HG02973 (cell line): Measurements from ENCODE around the gene ZBTB5.

Experiments used
- ATAC-seq: cut with Tn5 transposase; IDR thresholded peaks from one replicate; pipeline ENCODE4 v1.9.1; 2021; ENCODE audit warnings: moderate library complexity; ENCODE audit not compliant: unreplicated experiment

ZBTB5 gene

DNA sequence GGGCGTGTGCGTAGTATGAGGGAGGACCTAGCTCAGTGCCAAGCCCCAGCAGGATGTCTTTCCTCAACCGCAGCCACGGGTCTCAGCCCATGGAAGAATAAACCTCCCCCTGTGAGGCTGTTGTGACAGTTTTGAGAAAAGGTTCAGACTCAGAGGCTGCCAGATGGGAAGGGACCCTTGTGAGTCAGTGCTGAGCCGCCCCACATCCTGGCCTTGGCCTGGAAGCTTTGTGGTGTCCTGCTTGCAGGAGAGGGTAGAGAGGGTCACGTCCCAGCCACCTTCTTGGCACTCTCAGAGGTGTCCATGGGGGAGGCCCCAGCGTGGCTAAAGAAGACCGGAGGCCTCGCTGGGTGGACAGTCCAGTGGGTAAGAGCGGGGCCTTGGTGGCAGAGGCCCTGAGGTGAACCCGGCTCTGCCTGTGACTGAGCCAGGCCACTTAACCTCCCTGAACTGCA lies 39.9 kb downstream of the ZBTB5 start:
- ATAC-seq = no peak

GRCh38 chr9:37424686-37425297 lies 40.5 kb downstream of the ZBTB5 start:
- ATAC-seq = no peak

- no peak for ATAC-seq
These were observed 41.0 kb downstream of the ZBTB5 start for GRCh38 chr9:37424204-37424685.

DNA sequence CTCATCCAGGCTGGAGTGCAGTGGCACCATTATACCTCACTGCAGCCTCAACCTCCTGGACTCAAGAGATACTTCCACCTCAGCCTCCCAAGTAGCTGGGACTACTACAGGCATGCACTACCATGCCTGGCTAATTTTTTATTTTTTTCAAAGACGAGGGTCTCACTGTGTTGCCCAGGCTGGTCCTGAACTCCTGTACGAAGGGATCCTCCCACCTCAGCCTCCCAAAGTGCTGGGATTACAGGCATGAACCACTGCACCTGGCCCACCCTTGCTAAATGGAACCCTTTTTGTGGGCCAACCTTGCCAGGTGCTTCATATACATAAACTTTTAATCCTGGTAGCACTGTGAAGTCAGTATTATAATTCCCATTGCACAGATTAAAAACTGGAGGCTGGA lies 41.7 kb downstream of the ZBTB5 start:
- no peak for ATAC-seq

DNA sequence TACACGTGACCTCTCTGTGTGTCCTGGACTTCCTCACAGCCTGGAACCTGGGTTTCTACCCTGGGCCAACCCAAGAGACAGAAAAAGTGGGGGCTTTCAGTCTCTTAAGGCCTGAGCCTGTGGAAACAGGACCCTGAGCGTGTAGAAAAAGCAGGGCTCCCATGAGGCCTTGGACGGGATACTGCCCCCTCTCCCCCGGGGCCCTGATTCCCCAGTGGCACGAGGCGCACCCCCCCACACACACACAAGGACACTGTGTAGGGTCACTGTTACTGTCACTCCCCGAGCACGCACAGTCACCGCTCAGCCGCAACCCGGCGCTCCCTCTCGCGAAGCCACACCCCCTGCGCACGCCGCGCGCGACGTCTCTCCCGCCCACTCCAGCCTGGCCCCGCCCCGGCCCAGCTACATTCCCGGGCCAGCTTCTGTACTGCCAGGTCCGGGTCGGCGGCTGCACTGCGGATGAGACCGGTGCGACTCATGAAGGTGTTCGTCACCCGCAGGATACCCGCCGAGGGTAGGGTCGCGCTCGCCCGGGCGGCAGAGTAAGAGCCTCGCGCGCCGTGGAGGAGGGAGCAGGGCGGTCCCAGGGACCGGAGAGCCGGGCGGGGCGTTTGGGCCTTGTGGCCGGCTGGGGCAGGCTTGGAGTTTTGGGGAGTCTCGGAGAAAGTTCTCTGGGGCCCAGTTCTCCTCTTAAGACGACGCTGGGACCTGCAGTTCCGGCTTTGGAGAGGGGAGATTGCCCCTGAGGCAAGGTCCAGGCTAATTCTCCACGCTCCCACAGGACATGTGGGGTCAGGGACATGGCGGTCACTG lies 42.8 kb downstream of the ZBTB5 start, which contains the start of gene GRHPR:
TSS of gene GRHPR (plus strand) at position 408 of the 816 bp plus-strand sequence. CDS start at position 463, 55 bp downstream.
- ATAC-seq = peak; percentile 86

- no peak for ATAC-seq
These were observed 43.3 kb downstream of the ZBTB5 start for GRCh38 chr9:37421914-37422288.

GRCh38 chr9:37420271-37421215 lies 44.7 kb downstream of the ZBTB5 start:
- no peak for ATAC-seq

GRCh38 chr9:37419204-37419603 lies 46.0 kb downstream of the ZBTB5 start:
- ATAC-seq = no peak

GRCh38 chr9:37417857-37418618 lies 47.2 kb downstream of the ZBTB5 start:
- no peak for ATAC-seq

DNA sequence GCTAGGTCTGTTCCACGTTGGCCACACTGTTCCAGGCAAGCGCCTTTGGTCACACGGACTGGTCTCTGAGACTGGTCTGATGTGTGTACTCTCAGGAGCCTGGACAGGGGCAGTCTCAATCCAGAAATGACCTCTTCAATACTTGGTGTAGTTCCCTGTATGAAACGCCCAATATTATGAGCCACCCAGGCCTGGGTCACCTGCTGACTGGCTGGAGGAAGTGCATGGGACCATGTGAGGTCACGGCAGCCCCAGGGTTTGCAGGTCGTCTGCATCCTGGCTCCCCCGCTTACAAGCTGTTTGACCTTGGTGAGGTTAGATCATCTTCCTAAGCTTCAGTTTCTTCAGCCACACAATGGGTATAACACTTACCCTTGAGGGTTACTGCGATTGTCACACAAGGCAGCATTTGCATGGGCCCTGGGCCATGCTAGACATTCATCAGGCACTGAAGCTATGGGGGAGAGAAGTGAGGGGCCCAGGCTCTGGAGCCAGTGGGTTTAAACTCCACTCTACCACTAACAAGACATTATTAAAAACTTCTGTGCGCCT lies 47.9 kb downstream of the ZBTB5 start:
- ATAC-seq = no peak

- no peak for ATAC-seq
These were observed 50.1 kb downstream of the ZBTB5 start for GRCh38 chr9:37415011-37415719.

- no peak for ATAC-seq
These were observed 50.7 kb downstream of the ZBTB5 start for GRCh38 chr9:37414503-37414943.

DNA sequence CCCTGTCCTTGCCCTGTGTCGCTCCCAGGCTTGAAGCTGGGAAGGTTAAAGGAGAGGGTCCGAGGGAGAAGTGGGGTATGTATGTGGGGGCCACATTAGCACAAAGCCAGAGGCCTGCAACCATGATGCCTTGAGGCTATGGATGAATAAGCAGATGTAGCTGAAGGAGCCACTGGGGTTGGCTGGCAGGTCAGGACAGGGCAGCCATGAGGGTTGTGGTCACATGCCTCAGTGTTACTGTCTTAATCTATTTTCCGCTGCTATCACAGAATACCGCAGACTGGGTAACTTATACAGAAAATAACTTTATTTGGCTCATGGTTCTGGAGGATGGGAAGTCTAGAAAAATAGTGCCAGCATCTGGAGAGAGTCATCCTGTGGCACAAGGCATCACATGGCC lies 51.9 kb downstream of the ZBTB5 start:
- no peak for ATAC-seq

DNA sequence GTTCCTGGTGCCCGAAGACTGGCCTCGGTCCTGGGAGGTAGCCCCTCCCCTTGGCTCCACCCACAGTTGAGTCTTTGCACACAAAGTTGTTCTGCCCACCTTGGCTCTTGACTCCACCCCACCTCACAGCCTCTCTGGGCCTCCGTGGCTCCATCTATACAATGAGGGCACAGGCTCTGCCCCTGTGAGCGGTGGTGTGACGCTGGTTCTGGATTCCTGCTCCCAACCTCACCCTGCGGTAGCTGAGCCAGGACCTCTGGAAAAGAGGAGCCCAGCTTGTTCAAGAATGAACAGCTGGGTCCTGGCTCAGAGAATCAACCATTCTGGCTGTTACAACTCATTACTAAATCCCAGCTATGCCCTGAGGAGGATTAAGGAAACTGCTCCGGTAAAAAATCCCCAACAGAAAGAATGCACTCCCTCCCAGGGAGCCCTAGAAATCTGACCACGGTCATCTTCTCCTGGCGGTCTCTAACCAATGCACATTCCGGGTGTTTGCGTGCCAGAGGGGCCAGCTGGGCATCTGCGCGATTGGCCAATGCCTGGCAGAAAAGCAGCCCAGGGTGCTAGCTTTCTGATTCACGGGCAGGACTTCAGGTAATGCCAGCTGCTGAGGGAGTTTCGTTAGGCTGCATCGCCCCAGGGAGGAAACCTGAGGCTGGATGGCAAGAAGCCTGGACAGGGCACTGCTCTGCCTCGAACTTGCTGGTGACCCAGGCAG lies 52.7 kb downstream of the ZBTB5 start:
- ATAC-seq = no peak

DNA sequence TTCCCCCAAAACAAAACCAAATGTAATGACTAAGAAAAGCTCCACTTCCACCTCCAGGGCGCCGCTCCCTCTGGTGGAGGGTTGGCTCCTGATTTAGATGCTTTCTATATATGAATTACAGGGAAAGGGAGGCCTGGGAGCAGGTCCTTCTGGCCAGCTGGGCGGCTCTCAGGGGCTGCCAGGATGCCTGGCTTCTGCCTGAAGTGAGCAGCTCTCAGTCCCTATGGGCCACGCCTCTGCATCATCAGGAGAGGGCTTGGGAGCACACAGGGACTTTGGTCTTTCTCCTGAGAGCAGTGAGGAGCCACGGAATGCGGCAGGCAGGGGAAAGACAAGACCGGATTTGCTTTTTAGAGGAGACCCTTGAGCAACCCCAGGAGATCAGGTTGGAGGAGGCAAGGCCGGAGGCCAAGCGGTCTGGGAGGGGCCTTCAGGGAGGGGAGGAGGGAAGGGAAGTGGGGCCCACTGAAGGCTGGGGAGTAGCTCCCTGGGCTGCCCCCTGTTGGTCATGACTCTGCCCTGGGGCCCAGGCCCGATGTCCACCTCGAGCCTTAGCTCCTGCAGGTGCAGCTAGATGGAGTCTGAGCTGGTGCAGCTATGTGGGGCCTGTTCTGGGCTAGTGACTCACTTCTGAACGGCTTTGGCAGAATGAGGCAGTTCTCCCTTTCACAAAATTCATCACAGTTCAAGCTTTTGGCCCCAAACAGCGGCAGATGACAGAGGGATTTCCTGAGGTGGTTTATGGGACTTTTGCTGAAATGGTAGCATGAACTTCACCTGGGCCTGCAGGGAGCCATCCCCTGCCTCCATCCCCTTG lies 54.1 kb downstream of the ZBTB5 start:
- ATAC-seq = peak; percentile 22

DNA sequence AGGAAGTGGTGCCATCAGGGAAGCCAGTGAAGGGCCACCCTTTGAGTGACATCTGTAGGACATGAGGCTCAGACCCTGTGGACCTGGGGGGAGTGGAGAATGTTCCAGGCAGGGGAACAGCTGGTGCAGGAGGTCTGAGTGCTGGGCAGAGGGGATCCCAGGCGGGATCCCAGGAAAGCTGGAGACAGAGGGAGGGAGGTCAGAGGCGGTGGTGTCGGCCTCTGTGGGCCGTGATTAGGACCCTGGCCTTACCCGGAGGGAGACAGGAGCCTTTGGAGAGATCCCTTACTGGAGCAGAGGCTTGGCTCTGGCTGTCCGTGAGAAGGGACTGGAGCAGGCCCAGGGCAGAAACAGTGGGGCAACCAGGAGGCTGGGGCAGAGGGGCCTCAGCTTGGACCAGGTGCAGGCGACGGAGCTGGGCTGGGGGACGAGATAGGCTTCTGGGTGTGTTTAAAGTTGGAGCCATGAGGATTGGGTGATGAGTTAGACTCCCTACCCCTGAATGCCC lies 54.8 kb downstream of the ZBTB5 start:
- no peak for ATAC-seq

DNA sequence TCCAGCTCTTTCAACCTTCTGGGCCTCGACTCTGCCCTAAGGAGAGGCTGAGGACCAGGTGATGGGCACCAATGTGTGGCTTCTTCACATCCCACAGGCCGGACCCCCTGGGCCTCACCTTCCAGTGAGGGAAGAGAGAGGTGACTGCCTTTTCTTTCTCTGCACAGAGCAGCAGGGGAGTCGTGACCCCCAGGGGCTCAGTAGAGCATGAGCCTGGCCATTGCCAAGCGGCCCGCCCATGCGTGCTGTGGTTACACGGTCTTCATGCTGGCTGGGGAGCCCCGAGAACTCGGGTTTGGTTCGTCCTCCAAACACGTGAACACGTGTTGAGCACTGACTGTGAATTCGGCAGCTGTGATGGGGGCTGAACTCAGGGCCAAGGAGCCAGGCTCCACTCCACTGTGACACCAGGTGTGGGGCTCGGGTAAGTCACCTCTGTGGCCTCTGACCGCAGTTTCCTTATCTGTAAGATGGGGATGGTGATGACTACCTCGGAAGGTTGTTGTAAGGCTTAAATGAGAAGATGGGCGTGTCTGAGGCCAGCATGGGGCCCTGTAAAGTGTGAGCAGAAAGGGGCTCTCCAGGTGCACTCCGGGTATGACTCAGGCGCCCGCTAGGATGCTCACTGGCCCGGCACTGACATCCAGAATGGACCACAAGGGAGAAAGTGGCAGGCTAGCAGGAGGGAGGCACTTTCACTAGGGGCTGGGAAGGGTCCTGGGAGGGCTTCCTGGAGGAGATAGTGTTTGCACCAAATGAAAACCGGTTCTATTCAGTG lies 56.1 kb downstream of the ZBTB5 start:
- ATAC-seq = peak; percentile 83
